Measurements from ENCODE around the gene RET.

DNA sequence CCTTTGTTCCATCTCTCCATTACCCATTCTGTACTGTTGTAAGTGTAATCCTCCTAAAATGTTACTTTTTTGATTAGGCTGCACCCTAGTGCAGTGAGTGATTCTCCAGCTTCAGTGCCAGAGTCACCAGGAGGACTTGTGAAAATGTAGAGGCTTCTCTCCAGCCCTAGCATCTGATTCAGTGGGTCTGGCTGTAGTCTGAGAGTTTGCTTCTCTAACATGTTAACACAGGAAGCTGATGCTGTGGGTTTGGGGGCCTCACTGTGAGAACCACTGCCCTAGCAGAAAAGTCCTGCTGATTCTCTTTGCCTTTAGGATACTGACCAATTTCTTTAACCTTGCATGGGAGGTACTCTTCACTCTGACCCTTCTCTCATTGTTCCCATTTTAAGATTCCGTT lies 85.7 kb downstream of the RET start:
- TF ChIP-seq TCF7 (IDR thresholded peaks at IDR 0.05; ENCODE audit: low read depth) (no peak), EZH2 (conservative IDR thresholded peaks at IDR 0.05; ENCODE audit: low read depth, low read length) (no peak), POLR2AphosphoS5 (IDR thresholded peaks at IDR 0.05; ENCODE audit: low read depth, low read length) (no peak), ZBTB8A (CRISPR knock-in tag; IDR thresholded peaks at IDR 0.05; ENCODE audit: borderline replicate concordance, low read depth) (no peak), BRD4 (CRISPR knock-in tag; IDR thresholded peaks at IDR 0.05) (no peak)
- TF ChIP-seq, protein P1, sequence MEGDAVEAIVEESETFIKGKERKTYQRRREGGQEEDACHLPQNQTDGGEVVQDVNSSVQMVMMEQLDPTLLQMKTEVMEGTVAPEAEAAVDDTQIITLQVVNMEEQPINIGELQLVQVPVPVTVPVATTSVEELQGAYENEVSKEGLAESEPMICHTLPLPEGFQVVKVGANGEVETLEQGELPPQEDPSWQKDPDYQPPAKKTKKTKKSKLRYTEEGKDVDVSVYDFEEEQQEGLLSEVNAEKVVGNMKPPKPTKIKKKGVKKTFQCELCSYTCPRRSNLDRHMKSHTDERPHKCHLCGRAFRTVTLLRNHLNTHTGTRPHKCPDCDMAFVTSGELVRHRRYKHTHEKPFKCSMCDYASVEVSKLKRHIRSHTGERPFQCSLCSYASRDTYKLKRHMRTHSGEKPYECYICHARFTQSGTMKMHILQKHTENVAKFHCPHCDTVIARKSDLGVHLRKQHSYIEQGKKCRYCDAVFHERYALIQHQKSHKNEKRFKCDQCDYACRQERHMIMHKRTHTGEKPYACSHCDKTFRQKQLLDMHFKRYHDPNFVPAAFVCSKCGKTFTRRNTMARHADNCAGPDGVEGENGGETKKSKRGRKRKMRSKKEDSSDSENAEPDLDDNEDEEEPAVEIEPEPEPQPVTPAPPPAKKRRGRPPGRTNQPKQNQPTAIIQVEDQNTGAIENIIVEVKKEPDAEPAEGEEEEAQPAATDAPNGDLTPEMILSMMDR (CRISPR knock-in tag; IDR thresholded peaks at IDR 0.05) = no peak

All from HepG2 (cell line).